ENCODE data around the gene TRABD2B.

Gene TRABD2B

DNA sequence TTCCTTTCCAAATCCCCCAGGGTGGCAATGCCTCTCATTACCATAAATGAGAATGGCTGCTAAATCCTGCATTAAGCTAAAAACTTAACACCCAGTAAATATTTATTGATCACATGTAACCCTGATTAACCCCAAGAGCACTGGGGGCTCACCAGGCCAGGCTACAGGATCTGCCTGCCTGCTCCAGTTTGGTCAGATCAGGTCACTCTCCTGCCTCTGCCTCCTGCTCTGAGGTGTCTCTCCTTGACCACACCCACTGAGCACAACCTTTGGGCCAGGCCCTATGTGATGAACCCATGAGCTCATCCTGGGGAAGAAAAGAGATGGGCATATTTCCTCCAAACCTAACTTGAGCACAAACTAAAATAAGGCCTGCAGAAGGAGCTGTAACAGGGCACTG is 93.5 kb downstream of the TRABD2B start:
- DNase-seq: no peak

DNA sequence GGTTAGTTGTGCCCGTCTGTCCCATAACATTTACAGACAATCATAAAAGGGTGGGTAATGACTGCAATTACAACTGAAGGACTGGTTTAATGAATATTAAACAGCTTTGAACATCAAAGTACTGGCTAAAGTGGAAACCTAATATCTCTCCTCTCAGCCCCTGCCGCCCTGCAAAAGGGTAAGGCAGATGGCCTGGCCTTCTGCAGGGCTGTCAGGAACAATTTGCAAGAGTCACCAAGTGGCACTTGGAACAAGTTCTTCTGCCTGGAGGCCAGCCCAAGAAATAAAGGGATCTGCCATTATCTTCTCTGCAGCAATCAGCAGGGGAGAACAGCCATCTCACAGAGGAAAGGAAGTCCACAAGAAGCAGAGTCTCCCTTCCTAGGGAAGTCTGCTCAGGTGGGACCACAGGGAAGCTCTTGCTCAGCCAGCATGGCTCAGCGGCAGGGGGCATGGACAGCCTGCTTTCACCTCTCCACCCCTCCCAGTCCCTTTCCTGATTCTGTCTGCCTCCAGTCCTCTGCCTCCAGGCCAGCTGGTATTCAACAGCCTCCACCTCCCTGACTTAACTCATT is 96.1 kb downstream of the TRABD2B start:
- DNase-seq: no peak

- DNase-seq: no peak
These were observed 98.9 kb downstream of the TRABD2B start for GRCh38 chr1:47898133-47898845.

GRCh38 chr1:47895279-47896125 is 101.7 kb downstream of the TRABD2B start:
- no peak for DNase-seq

DNA sequence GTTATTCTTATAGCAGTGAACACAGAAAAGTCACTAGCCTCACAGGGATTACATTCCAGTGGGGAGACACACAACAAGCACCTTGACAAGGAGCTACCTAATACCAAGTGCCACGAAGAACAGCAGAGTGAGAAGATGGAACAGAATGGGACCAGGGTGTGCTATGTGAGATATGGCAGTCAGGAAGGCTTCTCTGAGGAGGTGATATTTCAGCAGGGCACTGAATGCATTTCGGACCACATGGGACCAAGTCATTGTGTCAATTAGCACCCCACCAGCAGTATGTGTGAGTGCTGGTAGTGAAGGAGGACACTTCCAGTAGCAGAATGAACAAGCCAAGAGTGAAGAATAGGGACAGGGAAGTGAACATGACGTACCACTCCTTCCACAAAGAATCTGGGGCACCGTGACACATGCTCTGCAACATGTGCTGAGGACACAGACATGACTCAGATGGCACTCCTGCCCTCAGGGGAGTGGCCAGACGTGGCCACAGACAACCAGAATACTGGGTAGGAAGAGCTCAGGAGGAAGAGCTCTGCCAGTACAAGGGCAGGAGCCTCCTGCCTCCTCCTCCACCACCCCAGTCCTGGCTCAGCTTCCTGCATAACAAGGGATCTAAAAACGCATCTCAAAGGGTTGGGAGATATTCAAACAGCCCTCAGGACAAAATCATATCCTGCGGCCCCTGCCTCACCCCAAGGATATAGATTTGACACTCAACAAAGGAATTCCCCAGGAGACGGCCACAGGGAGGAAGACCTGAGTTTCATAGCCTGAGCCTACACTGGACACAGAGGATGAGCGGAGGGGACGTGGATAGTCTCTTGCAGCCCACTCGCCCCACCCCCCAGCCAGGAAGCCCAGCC is 102.5 kb downstream of the TRABD2B start:
- peak; percentile 53 for DNase-seq

DNA sequence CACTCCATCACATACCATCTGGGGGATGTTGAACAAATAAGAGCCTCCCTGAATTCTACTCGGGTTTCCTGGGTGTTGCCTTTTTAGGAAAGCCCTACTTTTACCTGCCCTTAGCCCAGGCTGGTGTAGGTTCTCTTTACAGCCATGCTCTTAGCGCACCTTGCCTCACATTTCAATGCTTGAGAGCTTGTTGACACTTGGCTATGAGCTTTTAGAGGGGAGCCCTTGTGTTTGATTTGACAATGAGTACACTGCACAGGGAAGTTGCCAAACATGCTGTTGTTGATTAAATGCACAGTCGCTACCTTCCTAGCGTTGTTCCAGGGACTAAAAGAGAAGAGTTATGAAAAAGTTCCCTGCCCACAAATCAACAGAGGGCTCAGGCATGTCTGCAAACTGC is 103.8 kb downstream of the TRABD2B start:
- DNase-seq: no peak

- no peak for DNase-seq
These were observed 106.4 kb downstream of the TRABD2B start for GRCh38 chr1:47890779-47891178.

DNA sequence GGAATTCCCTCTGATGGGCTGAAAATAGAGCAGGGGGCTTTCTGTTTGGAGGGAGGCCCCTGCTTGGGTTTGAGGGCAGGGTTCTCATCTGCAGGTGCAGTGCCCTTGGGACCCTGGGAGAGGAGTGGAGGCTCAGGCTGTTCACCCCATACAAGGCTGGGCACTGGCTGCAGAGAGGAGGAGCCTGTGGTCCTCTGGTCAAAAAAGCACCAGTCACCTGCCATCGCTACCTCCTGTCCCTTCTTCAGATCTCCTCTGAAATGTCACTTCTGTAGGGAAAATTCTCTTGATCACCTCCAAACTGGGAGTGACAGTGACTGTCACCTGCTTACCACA is 108.9 kb downstream of the TRABD2B start:
- DNase-seq: no peak

- no peak for DNase-seq
These were observed 109.5 kb downstream of the TRABD2B start for GRCh38 chr1:47887475-47888293.

- DNase-seq: no peak
These were observed 110.1 kb downstream of the TRABD2B start for GRCh38 chr1:47887060-47887459.

DNA sequence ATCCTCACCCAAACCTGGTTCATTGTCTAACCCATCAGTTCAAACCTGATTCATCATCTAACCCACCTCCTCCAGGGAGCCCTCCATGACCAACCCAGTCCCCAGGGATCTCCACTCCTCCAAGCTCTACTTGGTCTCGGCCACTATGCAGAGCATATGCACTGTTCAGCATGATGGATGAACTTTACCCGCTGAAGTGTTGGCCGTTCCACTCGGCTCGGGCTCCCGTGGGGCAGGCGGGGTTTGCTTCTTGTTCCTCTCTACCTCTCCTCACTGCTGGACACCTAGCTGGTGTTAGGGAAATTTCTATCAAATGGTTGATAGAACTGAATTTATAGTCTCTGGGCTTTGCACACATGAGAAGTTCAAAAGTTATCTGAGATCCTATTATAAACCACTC is 111.0 kb downstream of the TRABD2B start:
- no peak for DNase-seq

DNA sequence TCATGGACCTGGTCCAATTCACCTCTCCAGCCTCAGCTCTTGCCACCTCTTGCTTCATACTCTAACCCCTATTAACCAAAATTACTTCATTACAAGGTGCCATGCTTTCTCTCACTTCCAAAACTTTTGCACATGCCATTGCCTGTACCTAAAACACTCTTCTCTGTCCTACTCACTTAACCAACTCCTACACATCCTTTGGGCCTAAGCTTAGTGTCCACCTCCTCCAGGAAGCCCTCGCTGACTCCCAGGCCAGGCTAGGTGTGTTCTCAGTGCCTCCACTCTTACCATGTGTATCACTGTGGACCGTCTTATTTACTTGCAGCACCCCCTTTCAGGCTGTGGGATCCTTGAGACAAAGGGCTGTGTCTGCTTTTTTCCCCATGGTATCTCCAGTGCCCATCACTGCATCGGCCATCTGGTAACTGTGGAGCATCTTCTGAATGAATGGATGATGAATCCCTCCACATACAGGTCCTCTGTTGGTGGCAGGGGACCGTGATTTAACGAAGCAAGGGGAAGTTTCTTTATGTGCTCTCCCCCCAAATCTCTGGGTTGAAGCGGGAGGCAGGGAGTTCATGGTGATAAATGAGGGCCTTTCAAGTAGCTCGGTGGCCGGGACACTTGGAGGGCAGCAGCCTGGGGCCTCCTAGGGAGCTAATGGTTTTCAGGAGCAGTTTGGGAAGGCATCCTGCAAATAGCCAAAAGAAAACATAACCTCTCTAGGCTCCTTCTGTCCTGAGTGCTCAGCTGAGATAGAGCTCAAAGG is 111.9 kb downstream of the TRABD2B start:
- no peak for DNase-seq

DNA sequence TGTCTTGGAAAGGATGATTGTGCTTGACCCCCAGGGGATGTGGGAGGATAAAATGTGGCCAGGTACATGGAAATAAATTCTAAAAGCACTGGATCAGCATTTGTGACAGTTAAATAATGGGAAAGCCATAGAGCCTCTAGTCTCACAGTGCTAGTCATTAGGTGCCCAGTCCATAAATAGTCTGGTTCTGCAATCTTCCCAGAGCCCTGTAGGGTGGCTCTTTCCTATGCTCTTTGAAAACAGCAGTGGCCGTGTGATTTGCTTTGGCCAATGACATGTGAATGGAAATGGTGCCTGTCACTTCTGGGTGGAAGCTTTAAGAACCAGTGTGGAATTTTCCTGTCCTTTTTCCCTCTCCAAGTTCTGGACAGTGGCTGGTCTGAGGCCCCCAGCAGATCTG is 113.2 kb downstream of the TRABD2B start:
- no peak for DNase-seq

- no peak for DNase-seq
These were observed 115.4 kb downstream of the TRABD2B start for GRCh38 chr1:47881505-47882442.

DNA sequence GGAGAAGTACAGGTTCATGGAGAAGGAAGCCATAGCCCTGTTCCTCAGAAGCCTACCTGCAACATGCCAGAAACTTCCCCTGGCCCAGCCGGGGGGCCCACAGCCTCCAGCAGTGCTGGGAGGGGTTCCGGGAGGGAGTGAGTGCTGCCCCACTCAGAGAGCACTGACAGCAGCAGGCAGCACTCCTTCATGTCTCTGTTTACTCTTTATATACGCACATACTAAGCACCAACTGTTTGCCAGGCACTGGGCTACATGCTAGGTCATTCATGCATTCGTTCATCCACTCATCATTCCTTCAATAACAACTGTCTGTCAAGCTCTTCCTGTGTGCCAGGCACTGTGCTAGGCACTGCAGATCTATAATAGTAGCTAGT is 120.6 kb downstream of the TRABD2B start:
- DNase-seq: no peak

DNA sequence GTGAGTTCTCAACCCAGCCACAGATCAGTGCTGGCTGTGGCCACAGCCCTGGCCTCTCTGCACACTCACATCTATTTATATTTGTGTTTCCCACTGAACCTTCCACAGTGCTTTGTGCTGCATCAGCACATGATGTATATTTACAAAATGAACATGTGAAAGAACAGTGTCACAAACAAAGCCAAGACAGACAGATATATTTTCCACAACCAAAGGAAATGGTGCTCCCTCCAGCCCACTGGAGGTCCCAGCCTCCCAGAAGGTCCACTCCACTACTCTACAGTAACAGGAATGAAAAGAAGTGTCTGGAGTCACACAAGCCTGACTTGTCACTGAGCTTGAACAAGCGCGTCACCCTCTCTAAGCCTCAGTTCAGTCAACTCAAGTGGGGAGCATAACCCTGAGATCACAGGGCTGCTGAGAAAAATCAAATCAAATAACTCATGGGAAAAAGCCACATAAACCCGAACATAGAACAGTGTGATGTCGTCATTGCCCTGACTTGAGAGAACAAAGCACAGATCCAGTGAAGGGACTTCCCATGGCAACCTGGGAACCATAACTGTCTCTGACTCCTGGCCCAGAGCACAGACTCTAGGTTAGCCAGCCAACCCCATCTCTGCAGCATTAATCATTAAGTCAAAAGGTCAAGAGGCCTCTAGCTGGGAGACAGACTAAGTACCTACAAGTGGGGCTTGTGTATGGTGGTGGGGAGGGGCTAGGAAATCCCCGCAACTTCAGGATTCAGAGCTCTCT is 121.2 kb downstream of the TRABD2B start:
- DNase-seq: no peak

- no peak for DNase-seq
These were observed 122.1 kb downstream of the TRABD2B start for GRCh38 chr1:47875036-47875435.

DNA sequence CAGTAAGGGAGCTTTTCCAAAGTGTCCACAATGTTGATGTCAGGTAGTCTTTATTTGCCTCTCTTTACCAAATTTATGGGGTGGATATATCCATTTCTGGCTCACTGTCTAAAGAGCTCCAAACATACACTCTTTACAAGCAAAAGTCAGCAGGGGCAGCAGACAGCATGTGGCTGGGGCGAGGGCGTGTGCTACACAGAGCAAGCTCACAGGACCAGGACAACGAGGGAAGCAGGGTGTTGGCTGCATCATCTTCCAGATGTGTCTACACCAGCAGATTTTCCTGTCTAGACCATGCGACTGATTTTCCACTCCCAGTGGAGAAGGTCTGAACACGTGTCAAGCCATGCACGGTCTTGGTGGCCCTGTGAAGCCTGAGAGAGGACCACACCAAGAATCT is 123.8 kb downstream of the TRABD2B start:
- DNase-seq: no peak

DNA sequence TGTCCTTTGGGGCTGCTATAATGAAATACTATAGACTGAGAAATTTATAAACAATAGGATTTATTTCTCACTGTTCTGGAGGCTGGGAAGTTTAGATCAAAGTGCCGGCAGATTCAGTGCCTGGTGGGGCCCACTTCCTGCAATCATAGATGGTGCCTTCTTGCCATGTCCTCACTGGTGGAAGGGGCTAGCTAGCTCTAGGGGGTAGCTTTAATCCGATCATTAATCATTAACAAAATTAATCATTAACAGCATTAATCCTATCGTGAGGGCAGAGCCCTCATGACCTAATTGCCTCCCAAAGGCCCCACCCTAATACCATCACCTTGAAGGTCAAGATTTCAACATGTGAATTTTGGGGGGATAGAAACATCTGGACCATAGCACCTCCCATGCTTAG is 124.3 kb downstream of the TRABD2B start:
- DNase-seq: no peak
